HepG2 (cell line): ENCODE measurements around the gene POU2AF2. TPM values are rescaled to one million over a fixed set of nuclear protein-coding genes. Genes with fewer than 3 reads are reported as not detected.

ENCODE experiments used
- ARHGAP35 ChIP-seq: sonication (generic); formaldehyde crosslinking; IDR thresholded peaks from 2 replicates; pipeline ENCODE4 v1.9.0; 2022; ENCODE audit warnings: mild to moderate bottlenecking, inconsistent platforms, moderate library complexity, missing genetic modification reagents, borderline replicate concordance
- EEA1 ChIP-seq: sonication (generic); formaldehyde crosslinking; IDR thresholded peaks from 2 replicates; pipeline ENCODE4 v1.5.1; 2020; ENCODE audit warnings: mild to moderate bottlenecking, missing genetic modification reagents, borderline replicate concordance
- GATA4 ChIP-seq: sonication (generic); IDR thresholded peaks from 2 replicates; pipeline ENCODE4 v1.6.1; 2016; ENCODE audit warnings: antibody characterized with exemption, low read depth, borderline replicate concordance
- GLMP ChIP-seq: sonication (generic); formaldehyde crosslinking; IDR thresholded peaks from 2 replicates; pipeline ENCODE4 v1.9.0; 2021; ENCODE audit warnings: missing genetic modification reagents, mild to moderate bottlenecking, borderline replicate concordance
- HIC2 ChIP-seq: sonication (generic); formaldehyde crosslinking; IDR thresholded peaks from 2 replicates; pipeline ENCODE4 v1.9.0; 2022; ENCODE audit warnings: low read depth, missing genetic modification reagents
- HOXD1 ChIP-seq: sonication (generic); formaldehyde crosslinking; IDR thresholded peaks from 2 replicates; pipeline ENCODE4 v1.5.0; 2020; ENCODE audit warnings: missing genetic modification reagents
- KLF12 ChIP-seq: sonication (generic); formaldehyde crosslinking; IDR thresholded peaks from 2 replicates; pipeline ENCODE4 v1.4.0; 2020; ENCODE audit warnings: missing genetic modification reagents, borderline replicate concordance
- NKX3-1 ChIP-seq: sonication (generic); formaldehyde crosslinking; IDR thresholded peaks from 2 replicates; pipeline ENCODE4 v1.5.0; 2020; ENCODE audit warnings: missing genetic modification reagents
- PCBP1 ChIP-seq: fragments of 200-400 bp; formaldehyde crosslinking; IDR thresholded peaks from 2 replicates; pipeline ENCODE4 v1.6.1; 2017; ENCODE audit warnings: mild to moderate bottlenecking, low read depth, low read length, borderline replicate concordance
- POLR2A ChIP-seq, 2 experiments: IDR thresholded peaks; 2 replicates each; pipeline ENCODE4 v1.6.1; 2011; ENCODE audit warnings: low read depth in 2 of 2, low read length in 2 of 2, mild to moderate bottlenecking in 1 of 2, moderate library complexity in 1 of 2; ENCODE audit not compliant: insufficient read depth in 1 of 2
- POLR2AphosphoS5 ChIP-seq: IDR thresholded peaks from 2 replicates; pipeline ENCODE4 v1.6.1; 2012; ENCODE audit warnings: low read depth, low read length
- RFXANK ChIP-seq: IDR thresholded peaks from 2 replicates; pipeline ENCODE4 v1.6.1; 2016
- SAFB2 ChIP-seq: sonication (generic); formaldehyde crosslinking; IDR thresholded peaks from 2 replicates; pipeline ENCODE4 v1.5.1; 2020; ENCODE audit warnings: missing genetic modification reagents, low read depth, mild to moderate bottlenecking, borderline replicate concordance
- THAP11 ChIP-seq: IDR thresholded peaks from 2 replicates; pipeline ENCODE4 v1.6.1; 2016; ENCODE audit warnings: missing biosample characterization, missing genetic modification reagents
- ZHX1 ChIP-seq: sonication (generic); formaldehyde crosslinking; IDR thresholded peaks from 2 replicates; pipeline ENCODE4 v1.8.1; 2022; ENCODE audit warnings: low read depth, mild to moderate bottlenecking, missing genetic modification reagents
- ZNF383 ChIP-seq: sonication (generic); formaldehyde crosslinking; IDR thresholded peaks from 2 replicates; pipeline ENCODE4 v1.4.0; 2020; ENCODE audit warnings: missing genetic modification reagents, mild to moderate bottlenecking, borderline replicate concordance
- ZNF589 ChIP-seq: sonication (generic); formaldehyde crosslinking; conservative IDR thresholded peaks from 2 replicates; pipeline ENCODE4 v1.8.0; 2022; ENCODE audit warnings: mild to moderate bottlenecking, moderate library complexity, missing genetic modification reagents
- ZNF713 ChIP-seq: sonication (generic); formaldehyde crosslinking; IDR thresholded peaks from 2 replicates; pipeline ENCODE4 v1.4.0; 2020; ENCODE audit warnings: mild to moderate bottlenecking, missing genetic modification reagents
- ZNF749 ChIP-seq: sonication (generic); formaldehyde crosslinking; IDR thresholded peaks from 2 replicates; pipeline ENCODE4 v1.8.0; 2022; ENCODE audit warnings: mild to moderate bottlenecking, missing genetic modification reagents, moderate library complexity, borderline replicate concordance
- ZNF800 ChIP-seq: sonication (generic); formaldehyde crosslinking; IDR thresholded peaks from 2 replicates; pipeline ENCODE4 v1.4.0; 2020; ENCODE audit warnings: missing genetic modification reagents
- ZSCAN9 ChIP-seq: IDR thresholded peaks from 2 replicates; pipeline ENCODE4 v1.6.1; 2016; ENCODE audit warnings: borderline replicate concordance
- polyA plus RNA-seq, 8 experiments: library from polyadenylated mRNA; depleted of rRNA in 3 of 8; stranded (reverse) in 7 of 8; unstranded in 1 of 8; fragments of >200 nt; fragmentation: Illumina TruSeq in 4 of 8; extraction: Trizol in 4 of 8; gene quantifications; 2 replicates each; pipeline versions ENCODE4 v1.2.1 to v1.2.3, GENCODE V29; 2011 to 2016; ENCODE audit warnings: low read depth in 4 of 8, missing spikeins in 1 of 8, mixed read lengths in 1 of 8; ENCODE audit not compliant: insufficient read depth in 1 of 8
- total RNA-seq, 5 experiments: library from RNA; depleted of rRNA; stranded (reverse); fragments of >200 nt; fragmentation: Illumina TruSeq; extraction: Trizol; gene quantifications; 2 replicates each; pipeline ENCODE4 v1.2.3, GENCODE V29; 2016; ENCODE audit warnings: low read depth in 1 of 5

The POU2AF2 gene
- total and polyA plus RNA-seq, 2 of the 13 experiments (the other 11 are each of a cell fraction or from before 2014, with no cell fraction given): 0.11 TPM; not detected in 1

- TF ChIP-seq GATA4: no peak
- TF ChIP-seq HOXD1 (CRISPR knock-in tag): peak; percentile 58; the same call in 1 of the 2 replicates
- peak; percentile 96; the same call in 1 of the 2 replicates for TF ChIP-seq PCBP1
- peak; percentile 61 to 66; a peak in 3 of 4 replicates for TF ChIP-seq POLR2A (IDR thresholded peaks at IDR 0.05; ENCODE audit: insufficient read depth in 1 of 2, low read depth in 2 of 2, low read length in 2 of 2)
- TF ChIP-seq HIC2 (CRISPR knock-in tag): peak; percentile 65; the same call in 1 of the 2 replicates
- peak; percentile 26; the same call in 1 of the 2 replicates for TF ChIP-seq ZNF589
- 0 out of 2 replicates have a peak, but pooled peaks have one; percentile 51 for TF ChIP-seq POLR2AphosphoS5
- TF ChIP-seq ZSCAN9: no peak
- peak; percentile 55; the same call in 1 of the 2 replicates for TF ChIP-seq THAP11 (CRISPR knock-in tag)
- peak; percentile 35; the same call in 1 of the 2 replicates for TF ChIP-seq ZNF800
- TF ChIP-seq ZNF749 (CRISPR knock-in tag): no peak
- no peak for TF ChIP-seq ZNF383 (CRISPR knock-in tag)
- 0 out of 2 replicates have a peak, but pooled peaks have one; percentile 55 for TF ChIP-seq ZNF713 (CRISPR knock-in tag)
- peak; percentile 42; the same call in 1 of the 2 replicates for TF ChIP-seq KLF12 (CRISPR knock-in tag)
- TF ChIP-seq GLMP (CRISPR knock-in tag): no peak
- TF ChIP-seq ARHGAP35: peak; percentile 60; the same call in 1 of the 2 replicates
- no peak; the same call in 1 of the 2 replicates for TF ChIP-seq NKX3-1 (CRISPR knock-in tag)
- no peak; the same call in 1 of the 2 replicates for TF ChIP-seq ZHX1 (CRISPR knock-in tag)
- no peak for TF ChIP-seq RFXANK (CRISPR knock-in tag)
- peak; percentile 25; the same call in 1 of the 2 replicates for TF ChIP-seq SAFB2 (CRISPR knock-in tag)
- TF ChIP-seq EEA1: peak; percentile 56
Measured at GRCh38 chr11:111299101-111300026, 53.8 kb downstream of the POU2AF2 start (continued).
